GM21360 (cell line): Measurements from ENCODE around the gene AASDH.

ENCODE experiments used
- ATAC-seq: cut with Tn5 transposase; IDR thresholded peaks from one replicate; pipeline ENCODE4 v1.9.1; 2021; ENCODE audit warnings: mild to moderate bottlenecking, moderate library complexity; ENCODE audit not compliant: unreplicated experiment

The AASDH gene

DNA sequence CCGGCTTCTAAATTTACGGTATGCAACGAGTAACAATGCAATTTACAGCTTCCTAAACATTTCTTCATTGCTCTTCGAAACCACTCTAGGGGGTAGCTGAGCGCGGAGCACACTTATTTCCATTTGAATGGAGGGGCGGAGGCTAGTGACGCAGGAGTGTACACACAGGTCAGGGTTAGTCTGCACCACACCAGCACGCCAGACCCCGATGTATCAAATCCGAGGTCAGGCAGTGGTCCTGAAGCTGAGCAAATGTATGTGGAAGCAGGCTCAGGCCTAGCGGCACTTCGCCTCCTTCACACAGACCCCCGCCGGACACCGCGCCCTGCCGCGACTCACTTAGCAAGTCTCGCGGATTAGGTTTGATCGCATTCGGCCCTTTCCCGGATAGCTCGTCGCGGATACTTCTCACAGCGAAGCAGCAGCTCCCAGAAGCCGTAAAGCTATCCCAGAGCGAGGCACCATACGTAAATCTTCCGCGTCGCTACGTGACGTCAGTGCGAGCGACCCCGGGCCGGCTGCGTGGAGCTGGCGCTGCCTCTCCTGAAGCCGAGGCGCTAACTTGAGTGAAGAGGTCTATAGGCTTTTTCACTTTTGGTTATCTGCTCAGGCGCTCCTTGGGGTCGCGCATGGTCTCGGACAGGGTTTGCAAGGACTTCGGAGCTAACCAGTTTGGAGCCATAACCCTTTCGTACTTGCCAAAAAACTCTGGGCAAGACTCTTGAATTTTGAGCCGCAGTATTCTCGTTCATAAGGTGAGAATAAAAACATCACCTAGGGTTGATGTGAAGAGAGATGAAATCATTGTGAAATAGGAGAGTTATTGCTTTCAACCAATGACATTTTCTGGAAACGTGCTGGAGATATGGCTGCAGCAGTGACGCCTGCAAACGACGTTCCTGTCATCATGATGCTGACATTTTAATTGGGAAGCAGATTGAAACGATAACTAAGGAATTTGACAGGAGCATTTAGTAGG, at the start of gene AASDH:
Gene AASDH, minus strand, starts transcription at position 469 of the 979 bp plus-strand sequence. CDS start 3,192 bp downstream, outside the sequence.
- peak; percentile 95 for ATAC-seq

DNA sequence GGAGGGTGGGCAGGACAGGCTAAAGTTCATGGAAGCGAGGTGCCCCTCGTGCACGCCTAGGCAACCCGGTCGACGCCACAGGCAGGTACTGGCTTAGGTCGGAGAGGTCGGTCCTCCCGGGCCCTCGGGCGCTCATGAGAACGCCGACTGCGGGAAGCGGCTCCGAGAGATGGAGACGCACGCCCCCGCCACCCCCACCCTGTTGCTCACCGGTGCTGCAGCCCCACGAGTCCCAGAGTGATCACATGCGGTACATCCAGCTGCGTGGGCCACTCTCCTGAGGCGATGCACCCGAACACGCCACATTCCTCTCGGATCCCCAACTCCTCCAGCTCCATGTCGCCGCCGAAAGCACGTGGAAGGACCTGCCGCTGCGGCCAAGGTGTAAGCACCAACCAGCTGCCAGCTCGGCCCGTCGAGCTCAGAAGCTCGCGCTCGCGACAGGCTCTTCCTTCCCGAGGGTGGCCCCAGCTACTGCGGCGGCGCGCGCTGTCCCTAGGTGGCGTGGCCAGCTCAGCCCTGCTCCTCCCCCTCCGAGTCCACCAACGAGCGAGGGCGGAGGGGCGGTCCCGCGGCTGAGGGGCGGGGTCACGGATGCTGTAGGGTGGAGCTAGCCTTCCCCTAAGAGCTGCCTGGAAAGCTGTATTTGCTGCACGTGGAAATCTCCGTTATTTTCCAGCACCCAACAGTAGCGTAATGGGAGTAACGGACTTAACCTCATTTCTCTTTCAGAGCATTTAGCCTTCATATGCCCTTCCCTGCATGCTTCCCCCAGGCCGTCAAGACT, 48.0 kb upstream of the AASDH start, which contains the start of gene PPAT:
Gene PPAT, minus strand, starts transcription at position 476 of the 787 bp plus-strand sequence. Its CDS starts 138 bp downstream, at position 338.
- peak; percentile 75 for ATAC-seq

DNA sequence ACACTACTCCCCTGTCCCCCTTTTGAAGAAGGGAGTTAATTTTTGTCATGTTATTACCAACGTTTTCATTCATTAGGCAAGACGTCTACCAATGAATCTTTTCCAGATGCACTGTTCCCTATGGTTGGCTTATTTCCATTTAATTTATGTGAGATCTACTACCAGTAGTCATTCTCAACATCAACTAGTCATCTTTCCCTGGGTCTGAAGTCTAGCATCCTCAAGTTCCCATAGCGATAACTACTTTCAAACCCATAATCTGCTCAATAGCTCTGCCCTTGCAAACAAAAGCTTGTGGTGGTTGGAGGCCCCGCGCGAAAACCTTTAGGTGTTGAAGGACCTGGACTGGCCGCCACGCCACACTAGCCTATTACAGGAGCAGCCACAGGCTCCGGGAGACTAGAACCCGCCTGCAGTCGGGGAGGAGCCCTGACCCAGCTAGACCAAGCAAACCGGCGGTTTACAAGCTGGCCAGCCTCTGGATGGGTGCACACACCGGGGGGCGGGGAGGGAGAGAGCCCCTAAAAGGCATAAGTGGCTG, 47.4 kb upstream of the AASDH start:
- peak; percentile 19 for ATAC-seq

DNA sequence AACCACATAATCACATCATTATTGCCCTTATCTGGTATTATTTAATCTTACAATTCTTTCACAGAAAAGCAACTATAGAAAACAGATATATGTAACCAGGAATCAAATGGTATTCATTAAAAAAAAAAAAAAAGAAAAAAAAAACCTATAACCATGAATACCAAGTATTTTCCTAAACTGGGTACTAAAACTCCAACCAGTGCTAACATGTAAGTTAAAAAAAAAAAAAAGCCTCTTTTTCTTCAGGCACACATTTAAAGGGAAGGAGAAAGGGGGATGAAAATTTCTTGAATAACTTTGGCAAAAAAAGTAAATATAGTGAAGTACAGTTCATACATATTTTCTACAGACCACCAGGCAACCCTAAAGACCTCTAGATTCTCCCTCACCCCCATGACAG, 46.0 kb upstream of the AASDH start:
- ATAC-seq: no peak

- no peak for ATAC-seq
Observed at GRCh38 chr4:56430203-56430602, 42.9 kb upstream of the AASDH start.

GRCh38 chr4:56427179-56427578, 39.9 kb upstream of the AASDH start:
- no peak for ATAC-seq

DNA sequence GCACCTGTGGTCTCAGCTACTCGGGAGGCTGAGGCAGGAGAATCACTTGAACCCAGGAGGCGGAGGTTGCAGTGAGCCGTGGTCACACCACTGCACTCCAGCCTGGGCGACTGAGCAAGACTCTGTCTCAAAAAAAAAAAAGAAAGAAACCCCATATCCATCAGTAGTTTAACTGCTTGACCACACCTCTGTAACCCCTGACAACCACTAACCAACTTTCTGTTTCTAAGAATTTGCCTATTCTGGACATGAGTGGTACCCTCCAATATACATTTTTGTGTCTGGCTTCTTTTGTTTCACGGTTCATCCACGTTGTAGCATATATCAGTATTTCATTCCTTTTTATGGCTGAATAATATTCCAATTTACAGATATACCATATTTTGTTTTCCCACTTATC, 39.0 kb upstream of the AASDH start:
- peak; percentile 75 for ATAC-seq

- ATAC-seq: no peak
Observed at GRCh38 chr4:56425518-56425917, 38.2 kb upstream of the AASDH start.

- ATAC-seq: no peak
Observed at GRCh38 chr4:56424697-56425514, 37.6 kb upstream of the AASDH start.

DNA sequence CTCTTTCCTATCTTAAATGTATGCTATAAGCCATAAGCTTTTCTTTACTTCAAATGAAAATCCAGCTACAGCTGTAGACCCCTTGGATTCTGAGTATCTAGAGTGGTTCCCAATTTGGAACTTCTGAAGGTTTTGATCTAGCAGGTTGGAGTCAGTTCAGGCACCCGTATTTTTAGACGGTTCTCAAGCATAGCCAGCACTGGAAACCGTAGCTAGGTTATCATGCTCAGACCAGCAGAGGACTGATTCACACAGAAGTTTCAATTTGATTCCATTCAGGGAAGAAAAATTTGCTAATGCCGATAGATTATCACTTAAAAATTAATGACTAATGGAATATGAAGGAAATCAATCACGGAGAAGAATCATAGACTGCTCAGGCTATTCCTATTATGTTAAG, 36.9 kb upstream of the AASDH start:
- ATAC-seq: no peak

- no peak for ATAC-seq
Observed at GRCh38 chr4:56417396-56417795, 30.1 kb upstream of the AASDH start.

GRCh38 chr4:56416349-56416748, 29.1 kb upstream of the AASDH start:
- ATAC-seq: no peak

- no peak for ATAC-seq
Observed at GRCh38 chr4:56414135-56414670, 26.9 kb upstream of the AASDH start.

- ATAC-seq: no peak
Observed at GRCh38 chr4:56410247-56411062, 23.2 kb upstream of the AASDH start.

DNA sequence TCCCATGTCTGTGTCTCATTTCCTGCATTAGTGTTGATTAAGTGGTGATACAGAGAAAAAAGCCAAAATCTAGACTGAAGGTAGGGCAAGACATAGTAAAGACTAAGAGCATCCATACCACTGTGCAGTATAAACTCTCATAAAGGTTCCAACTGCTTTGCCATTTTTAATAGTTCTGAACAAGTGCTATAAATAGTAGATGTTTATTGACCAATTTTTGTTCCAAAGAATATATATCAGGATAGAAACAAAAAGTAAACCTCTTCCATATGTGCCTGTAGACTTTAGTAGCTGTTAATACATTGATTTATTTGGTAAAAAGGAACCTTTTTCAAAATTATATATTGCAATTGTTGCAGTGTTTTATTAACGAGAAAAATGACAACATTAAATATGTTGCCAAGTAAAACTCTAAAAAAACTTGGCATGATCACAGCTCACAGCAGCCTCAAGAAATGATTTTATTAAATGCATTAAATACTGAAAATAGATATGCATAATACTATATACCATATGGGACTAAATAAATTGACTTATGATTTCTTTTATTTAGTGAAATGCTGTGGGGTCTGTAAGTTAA, 22.3 kb upstream of the AASDH start:
- ATAC-seq: no peak

DNA sequence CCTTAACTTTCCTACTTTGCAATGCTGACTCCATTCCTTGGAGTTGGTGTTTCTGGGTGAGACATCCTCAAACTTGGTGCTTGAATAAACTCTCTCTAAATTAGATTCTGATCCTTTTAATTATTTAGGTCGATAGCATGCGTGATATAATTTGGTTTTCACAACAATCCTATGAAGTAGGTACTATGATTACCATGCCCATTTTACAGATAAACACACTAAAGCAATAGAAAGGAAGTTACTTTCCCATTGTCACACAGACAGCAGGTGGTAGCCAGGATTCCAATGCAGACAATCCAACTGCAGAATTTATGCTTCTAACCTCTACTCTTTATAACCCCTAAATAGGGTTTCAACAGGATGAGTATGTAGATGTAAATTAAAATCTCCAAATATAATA, 21.7 kb upstream of the AASDH start:
- no peak for ATAC-seq

GRCh38 chr4:56406151-56406550, 18.9 kb upstream of the AASDH start:
- ATAC-seq: no peak

DNA sequence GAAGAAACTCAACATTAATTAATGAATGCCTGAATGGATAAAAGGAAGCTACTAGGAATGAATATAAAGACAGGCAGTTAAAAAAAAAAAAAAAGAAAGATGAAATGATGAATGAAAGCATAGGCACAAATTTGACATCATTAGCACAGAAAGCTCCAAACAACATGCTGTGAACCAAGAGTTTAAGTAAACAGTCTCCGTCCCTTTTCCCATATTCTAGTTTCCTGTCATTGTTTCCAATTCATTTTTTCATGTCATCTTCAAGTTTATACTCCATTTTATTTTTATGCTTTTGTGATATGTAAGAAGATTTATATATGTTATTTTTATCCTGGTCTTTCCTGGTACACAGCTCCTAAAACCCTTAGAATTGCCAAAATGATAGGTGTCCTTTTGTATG, 17.7 kb upstream of the AASDH start:
- ATAC-seq: no peak

DNA sequence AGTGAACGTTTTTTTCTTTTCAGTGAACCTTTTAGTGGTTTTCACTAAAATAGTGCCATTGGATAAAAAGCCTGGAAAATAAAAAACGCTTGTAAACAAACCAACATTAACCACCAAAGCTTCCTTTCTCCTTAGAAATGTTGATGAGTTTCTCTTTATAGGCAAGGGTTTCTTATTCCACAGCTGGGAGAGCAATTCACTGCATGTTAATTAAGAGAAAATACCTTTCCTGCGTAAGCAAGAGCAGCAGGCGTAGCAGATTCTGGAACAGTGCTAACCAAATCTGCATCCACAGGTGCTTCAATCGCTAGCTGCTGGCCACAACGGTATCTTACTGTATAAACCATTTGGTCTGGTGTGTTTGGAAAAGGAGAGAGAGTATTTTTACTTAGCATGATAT, 13.3 kb upstream of the AASDH start:
- ATAC-seq: no peak
